SK-N-SH treated with all-trans-retinoic acid at 6 μM for 48 hours (cell line): ENCODE results near the gene NEDD4.

Experiments
- PPARA ChIP-seq: fragments of 250-450 bp; sonication (Bioruptor Pico); IDR thresholded peaks from 2 replicates; pipeline ENCODE4 v1.5.0; 2020; ENCODE audit warnings: mild to moderate bottlenecking, borderline replicate concordance
- TCF4 ChIP-seq: fragments of 250-450 bp; sonication (Bioruptor Pico); IDR thresholded peaks from 2 replicates; pipeline ENCODE4 v1.8.0; 2021; ENCODE audit warnings: mild to moderate bottlenecking, moderate library complexity, borderline replicate concordance
- TF ChIP-seq, protein P1 (sequence below): fragments of 250-450 bp; sonication (Bioruptor Pico); IDR thresholded peaks from 2 replicates; pipeline ENCODE4 v1.8.0; 2020; ENCODE audit warnings: mild to moderate bottlenecking, moderate library complexity, borderline replicate concordance

GRCh38 chr15:56017920-56018319 lies 24.5 kb upstream of the NEDD4 start:
- TF ChIP-seq PPARA (CRISPR knock-in tag) (no peak), TCF4 (CRISPR knock-in tag) (no peak)
- TF ChIP-seq, protein P1, sequence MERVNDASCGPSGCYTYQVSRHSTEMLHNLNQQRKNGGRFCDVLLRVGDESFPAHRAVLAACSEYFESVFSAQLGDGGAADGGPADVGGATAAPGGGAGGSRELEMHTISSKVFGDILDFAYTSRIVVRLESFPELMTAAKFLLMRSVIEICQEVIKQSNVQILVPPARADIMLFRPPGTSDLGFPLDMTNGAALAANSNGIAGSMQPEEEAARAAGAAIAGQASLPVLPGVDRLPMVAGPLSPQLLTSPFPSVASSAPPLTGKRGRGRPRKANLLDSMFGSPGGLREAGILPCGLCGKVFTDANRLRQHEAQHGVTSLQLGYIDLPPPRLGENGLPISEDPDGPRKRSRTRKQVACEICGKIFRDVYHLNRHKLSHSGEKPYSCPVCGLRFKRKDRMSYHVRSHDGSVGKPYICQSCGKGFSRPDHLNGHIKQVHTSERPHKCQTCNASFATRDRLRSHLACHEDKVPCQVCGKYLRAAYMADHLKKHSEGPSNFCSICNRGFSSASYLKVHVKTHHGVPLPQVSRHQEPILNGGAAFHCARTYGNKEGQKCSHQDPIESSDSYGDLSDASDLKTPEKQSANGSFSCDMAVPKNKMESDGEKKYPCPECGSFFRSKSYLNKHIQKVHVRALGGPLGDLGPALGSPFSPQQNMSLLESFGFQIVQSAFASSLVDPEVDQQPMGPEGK: no peak
